K562 (cell line): ENCODE data around the gene EFEMP2. TPM values are rescaled to one million over a fixed set of nuclear protein-coding genes. Genes with fewer than 3 reads are reported as not detected.

ENCODE experiments used
- ATAC-seq: fragments of 200-7000 bp; cut with Tn5 transposase; 3 replicates; pipeline ENCODE4 v1.9.1; 2020; ENCODE audit warnings: moderate library complexity
- BruUV-seq: library from RNA; stranded (reverse); fragments of 400-500 nt; replicated peaks from 2 replicates; lab custom pipeline; 2021; lab: Mats Ljungman, UMichigan
- CTCF ChIA-PET: fragments of 300-600 bp; formaldehyde crosslinking; extraction: SDS; loops from one replicate; lab custom pipeline; 2021; ENCODE audit warnings: low intra/inter-chr PET ratio; lab: Yijun Ruan, JAX
- POLR2A ChIA-PET: fragments of 300-600, 350-650 bp; sonication (Branson Sonifier 250); formaldehyde crosslinking; extraction: SDS; loops from one replicate; lab custom pipeline; 2021; ENCODE audit warnings: antibody characterized with exemption, inconsistent platforms; lab: Yijun Ruan, JAX
- DNase-seq, 4 experiments: peaks; one replicate each; pipeline versions ENCODE4 v3.0.0 to v3.0.0-alpha.2; 2011 to 2018; ENCODE audit warnings: low spot score in 3 of 4, mixed read lengths in 3 of 4; ENCODE audit errors: extremely low read depth in 1 of 4
- FAIRE-seq: peaks from 2 replicates; lab custom pipeline; 2011; peaks lifted over from hg19 to GRCh38; lab: Jason Lieb, UNC
- H2AFZ ChIP-seq: 2 replicates; pipeline ENCODE4 v1.6.0; 2011; ENCODE audit warnings: low read depth, low read length, control low read depth, inconsistent platforms
- H3K27ac ChIP-seq: fragments of 200-600 bp; 3 replicates; pipeline ENCODE4 v1.8.0; 2011; ENCODE audit warnings: low read depth, mild to moderate bottlenecking, control low read depth, inconsistent platforms, low read length, moderate library complexity, mixed read lengths; ENCODE audit errors: extremely low read depth
- H3K27me3 ChIP-seq, 2 experiments: fragments of 300-600 bp in 1 of 2; 2 replicates in 1 of 2; 3 replicates in 1 of 2; pipeline versions ENCODE4 v1.6.0 to v1.8.0; 2011; ENCODE audit warnings: inconsistent platforms in 2 of 2, low read length in 2 of 2, mild to moderate bottlenecking in 1 of 2, mixed read lengths in 1 of 2, moderate library complexity in 1 of 2; ENCODE audit not compliant: control insufficient read depth in 2 of 2, insufficient read depth in 2 of 2
- H3K36me3 ChIP-seq: fragments of 300-600 bp; 3 replicates; pipeline ENCODE4 v1.8.0; 2011; ENCODE audit warnings: mild to moderate bottlenecking, low read length, inconsistent platforms; ENCODE audit not compliant: control insufficient read depth, insufficient read depth
- H3K4me1 ChIP-seq, 2 experiments: fragments of 200-600 bp in 1 of 2; replicated peaks in 1 of 2; 2 replicates in 1 of 2; 3 replicates in 1 of 2; pipeline versions ENCODE4 v1.5.1 to v1.8.0; 2011; ENCODE audit warnings: inconsistent platforms in 2 of 2, low read length in 2 of 2, mild to moderate bottlenecking in 1 of 2, mixed read lengths in 1 of 2, moderate library complexity in 1 of 2; ENCODE audit not compliant: control insufficient read depth in 2 of 2, insufficient read depth in 2 of 2
- H3K4me2 ChIP-seq: 2 replicates; pipeline ENCODE4 v1.6.1; 2011; ENCODE audit warnings: low read length, control low read depth, inconsistent platforms, mixed read lengths; ENCODE audit not compliant: insufficient read depth
- H3K4me3 ChIP-seq: fragments of 200-600 bp; sonication (generic), shearing (Covaris generic); 2 replicates; pipeline ENCODE4 v1.5.1; 2016; ENCODE audit warnings: control low read depth, inconsistent platforms
- H3K79me2 ChIP-seq: fragments of 200-600 bp; 3 replicates; pipeline ENCODE4 v1.8.0; 2011; ENCODE audit warnings: low read length, inconsistent platforms; ENCODE audit not compliant: control insufficient read depth, insufficient read depth
- H3K9ac ChIP-seq, 2 experiments: 2 replicates each; pipeline versions ENCODE4 v1.6.0 to v1.6.1; 2011; ENCODE audit warnings: low read depth in 2 of 2, low read length in 2 of 2, control low read depth in 1 of 2, inconsistent platforms in 1 of 2, mild to moderate bottlenecking in 1 of 2, mixed read lengths in 1 of 2; ENCODE audit not compliant: insufficient read depth in 1 of 2
- H3K9me1 ChIP-seq: one replicate; pipeline ENCODE4 v1.6.0; 2011; ENCODE audit warnings: inconsistent platforms, mild to moderate bottlenecking, low read length, moderate library complexity; ENCODE audit not compliant: control insufficient read depth, insufficient read depth
- H3K9me3 ChIP-seq: replicated peaks from 2 replicates; pipeline ENCODE4 v1.5.1; 2011; ENCODE audit warnings: low read depth, low read length, inconsistent platforms; ENCODE audit not compliant: control insufficient read depth, insufficient read depth
- H4K20me1 ChIP-seq: replicated peaks from 2 replicates; pipeline ENCODE4 v1.6.1; 2011; ENCODE audit warnings: low read length, inconsistent platforms, mixed read lengths; ENCODE audit not compliant: control insufficient read depth, insufficient read depth
- BMI1 ChIP-seq: fragments of 150-350 bp; IDR thresholded peaks from 2 replicates; pipeline ENCODE4 v1.6.1; 2014; ENCODE audit warnings: low read length
- BRF2 ChIP-seq: IDR thresholded peaks from 3 replicates; pipeline ENCODE4 v1.6.1; 2011; ENCODE audit warnings: borderline replicate concordance, mild to moderate bottlenecking; ENCODE audit not compliant: insufficient read length, insufficient read depth
- DEAF1 ChIP-seq: fragments of 450-650 bp; formaldehyde crosslinking; IDR thresholded peaks from 2 replicates; pipeline ENCODE4 v1.4.0; 2020; ENCODE audit warnings: mild to moderate bottlenecking, moderate library complexity
- ETS2 ChIP-seq: IDR thresholded peaks from 2 replicates; pipeline ENCODE4 v1.6.1; 2016; ENCODE audit warnings: borderline replicate concordance, missing genetic modification characterization, mild to moderate bottlenecking, moderate library complexity, missing compliant biosample characterization; ENCODE audit not compliant: poor library complexity, severe bottlenecking
- HMGN3 ChIP-seq: IDR thresholded peaks from 2 replicates; pipeline ENCODE4 v1.6.1; 2011; ENCODE audit warnings: borderline replicate concordance, low read depth, mild to moderate bottlenecking, mixed read lengths, low read length; ENCODE audit not compliant: insufficient read length; ENCODE audit errors: extremely low read depth
- NFATC3 ChIP-seq: fragments of 450-650 bp; IDR thresholded peaks from 2 replicates; pipeline ENCODE4 v1.6.1; 2017; ENCODE audit warnings: mild to moderate bottlenecking
- NFYB ChIP-seq: IDR thresholded peaks from 2 replicates; pipeline ENCODE4 v1.6.1; 2011; ENCODE audit warnings: mild to moderate bottlenecking, moderate library complexity; ENCODE audit not compliant: insufficient read length; ENCODE audit errors: extremely low read depth
- PURB ChIP-seq: sonication (generic); formaldehyde crosslinking; IDR thresholded peaks from 2 replicates; pipeline ENCODE4 v1.9.0; 2021; ENCODE audit warnings: low read depth, mild to moderate bottlenecking, missing genetic modification reagents
- TAL1 ChIP-seq: fragments of 450-650 bp; IDR thresholded peaks from 2 replicates; pipeline ENCODE4 v1.6.1; 2016; ENCODE audit warnings: mild to moderate bottlenecking
- ZHX1 ChIP-seq: fragments of 150-350 bp; conservative IDR thresholded peaks from 2 replicates; pipeline ENCODE4 v1.6.1; 2014; ENCODE audit warnings: low read length
- ZNF134 ChIP-seq: fragments of 250-450 bp; sonication (Bioruptor Pico); conservative IDR thresholded peaks from 2 replicates; pipeline ENCODE4 v1.4.0; 2020
- ZNF830 ChIP-seq: fragments of 250-450 bp; sonication (Bioruptor Pico); IDR thresholded peaks from 2 replicates; pipeline ENCODE4 v1.5.0; 2021; ENCODE audit warnings: mild to moderate bottlenecking
- WGBS: fragments of 100-300 bp; shearing (Covaris generic); methylation state at CpG from one replicate; pipeline ENCODE4 v1.1.6; 2016; ENCODE audit warnings: low coverage, mixed read lengths; ENCODE audit not compliant: insufficient coverage; ENCODE audit errors: missing lambda C conversion rate; 5-methylcytosine and 5-hydroxymethylcytosine counted together
- in situ Hi-C: fragments of 300-500 bp; cut with MboI; formaldehyde crosslinking; loops from 4 replicates; pipeline ENCODE4 v1.15.0; 2018; ENCODE audit warnings: inconsistent platforms, mixed read lengths
- intact Hi-C: fragments of 100-400 bp; cut with micrococcal nuclease; formaldehyde crosslinking; loops from 2 replicates; pipeline ENCODE4 v1.14.2; 2022
- polyA plus RNA-seq, 8 experiments: library from polyadenylated mRNA; depleted of rRNA in 4 of 8; stranded (reverse) in 5 of 8; unstranded in 3 of 8; fragments of >200 nt; fragmentation: Nextera tagmentation in 2 of 8; fragmentation: Illumina TruSeq in 1 of 8; extraction: Ambion mirVana in 2 of 8; extraction: Trizol in 1 of 8; gene quantifications; 2 replicates each; pipeline versions ENCODE4 v1.2.1 to v1.2.3, GENCODE V29; 2011 to 2014; ENCODE audit warnings: inconsistent platforms in 1 of 8, missing spikeins in 1 of 8
- total RNA-seq, 7 experiments: library from RNA; depleted of rRNA in 6 of 7; stranded (reverse); fragments of >200 nt in 6 of 7; fragmentation: Illumina TruSeq in 2 of 7; extraction: Trizol in 2 of 7; gene quantifications; 2 replicates each; pipeline versions ENCODE4 v1.2.1 to v1.2.3, GENCODE V29; 2011 to 2021; ENCODE audit warnings: low replicate concordance in 1 of 7

EFEMP2 gene
- total and polyA plus RNA-seq, 9 of the 15 experiments (the other 6 are each of a cell fraction or from before 2014, with no cell fraction given), result 0.07 to 2.9 (median 0.69) TPM; not detected in 1

- H3K4me3 ChIP-seq, result peak within 1 kb of the TSS; percentile 89
- peak within 1 kb of the TSS; percentile 100 for H3K9ac ChIP-seq
- peak; percentile 90 for ATAC-seq
- peak within 1 kb of the TSS; percentile 99 for H3K4me2 ChIP-seq
- no peaks in the 10 kb centered on the region for H3K27me3 ChIP-seq
- peak; percentile 89 to 97 (median 92) for DNase-seq
- H3K79me2 ChIP-seq, result peaks cover 49% of the 10 kb centered on the region
- peak within 1 kb of the TSS; percentile 100 for H3K27ac ChIP-seq
- H4K20me1 ChIP-seq, result peaks cover 14% of the 10 kb centered on the region
- intact Hi-C loops, result loop anchor here (5.0 kb wide), 1 partner anchor 43 kb away; the partner anchor contains the start of gene CFL1
- BruUV-seq, result no TSS peak
- no peaks in the 10 kb centered on the region for H3K9me3 ChIP-seq
- peaks cover 40% of the 10 kb centered on the region for H3K36me3 ChIP-seq
- peak within 1 kb of the TSS; percentile 58 for H2AFZ ChIP-seq
- CTCF ChIA-PET, result no interaction called here
- in situ Hi-C loops, result no loop called here
- H3K4me1 ChIP-seq, result peaks cover 42 to 70% of the 10 kb centered on the region in 2 experiments
- no peaks in the 10 kb centered on the region for H3K9me1 ChIP-seq
- POLR2A ChIA-PET, result interaction anchor here (0.6 to 8.0 kb wide), 25 partner anchors 11 to 407 kb away, joined by 3 to 136 read pairs (median 5); partner anchors contain the start of genes C11orf68, CCDC85B, CFL1 and FIBP
- 2% methylated on average over 73 of the region's 80 CpGs for WGBS
- peak; percentile 48 for FAIRE-seq
- TF ChIP-seq HMGN3 (peak; percentile 91), PURB (no peak), BRF2 (no peak), ZNF134 (CRISPR knock-in tag) (no peak), ETS2 (tag) (no peak), DEAF1 (no peak), NFYB (no peak), NFATC3 (no peak), ZHX1 (no peak), TAL1 (no peak), ZNF830 (no peak), BMI1 (no peak)
Measured at GRCh38 chr11:65900125-65900898, 27.7 kb upstream of the EFEMP2 start, which contains the start of gene FOSL1. Gene FOSL1 (minus strand): TSS chr11:65900388. CDS start chr11:65900339, 49 bp downstream.
